Measurements from ENCODE around the gene OR10A6.

The OR10A6 gene

DNA sequence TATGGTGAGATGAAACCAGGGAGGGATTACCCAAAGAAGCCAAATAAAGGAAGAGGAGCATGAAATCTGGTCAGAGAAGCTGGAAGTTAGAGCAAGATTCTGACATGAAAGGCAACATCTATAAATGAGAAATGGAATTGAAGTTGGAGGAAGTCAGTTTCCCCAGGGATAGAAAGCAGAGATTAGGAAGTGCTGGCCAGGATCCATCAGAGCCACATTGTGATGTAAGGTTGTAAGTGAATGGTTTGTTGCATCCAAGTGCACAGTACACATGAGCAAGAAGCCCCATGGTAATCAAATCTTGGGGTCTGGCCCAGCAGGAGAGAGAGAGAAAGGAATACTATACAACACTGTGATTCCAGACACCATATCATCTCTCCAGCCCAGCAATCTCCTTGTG, 40.8 kb upstream of the OR10A6 start:
- Histone ChIP-seq H2BK15ac (ENCODE audit: low read depth, poor library complexity, severe bottlenecking) (no peak overlapping the region), H2BK120ac (ENCODE audit: low read depth, low read length) (no peak overlapping the region), H4K8ac (ENCODE audit: low read length) (no peak overlapping the region), H3K36me3 (ENCODE audit: control insufficient read depth in 1 of 2, insufficient read depth in 2 of 2, low read depth in 1 of 2, low read length in 2 of 2) (no peaks in the 10 kb centered on the region), H4K91ac (ENCODE audit: low read length) (no peak overlapping the region), H2BK12ac (ENCODE audit: low read length in 2 of 2) (no peak overlapping the region), H3K23ac (ENCODE audit: low read length in 2 of 2) (no peak overlapping the region), H3K27ac (ENCODE audit: low read length, poor library complexity, severe bottlenecking) (no peak overlapping the region), H2AK5ac (ENCODE audit: low read length, severe bottlenecking) (no peak overlapping the region), H2AFZ (ENCODE audit: low read depth, low read length) (no peak overlapping the region), H3K27me3 (ENCODE audit: control insufficient read depth in 1 of 2, insufficient read depth in 1 of 2, low read length in 2 of 2) (no peaks in the 10 kb centered on the region), H3K9me3 (ENCODE audit: control insufficient read depth, low read length) (no peaks in the 10 kb centered on the region), H3K4me1 (ENCODE audit: control insufficient read depth, insufficient read depth, low read depth, low read length) (peaks cover 2% of the 10 kb centered on the region), H3K9ac (ENCODE audit: low read length) (no peak overlapping the region), H3K14ac (ENCODE audit: low read length in 2 of 2) (no peak overlapping the region), H3K4ac (ENCODE audit: low read depth in 1 of 2, low read length in 2 of 2) (no peak overlapping the region), H2BK5ac (ENCODE audit: low read depth, low read length, poor library complexity, severe bottlenecking) (no peak overlapping the region), H3K79me1 (replicated peaks; ENCODE audit: low read length, poor library complexity, severe bottlenecking) (no peaks in the 10 kb centered on the region), H3K4me3 (ENCODE audit: insufficient read depth in 1 of 2, low read depth in 1 of 2, low read length in 2 of 2) (no peak overlapping the region), H3K18ac (ENCODE audit: low read depth in 1 of 2, low read length in 2 of 2) (no peak overlapping the region), H3K4me2 (ENCODE audit: low read length, poor library complexity, severe bottlenecking) (no peak overlapping the region)
- DNase-seq, result no peak

- no peak overlapping the region for H3K9ac ChIP-seq (ENCODE audit: low read length)
- no peak overlapping the region for H2AFZ ChIP-seq (ENCODE audit: low read depth, low read length)
- H3K79me1 ChIP-seq (replicated peaks; ENCODE audit: low read length, poor library complexity, severe bottlenecking), result no peaks in the 10 kb centered on the region
- peaks cover 3% of the 10 kb centered on the region for H3K4me1 ChIP-seq (ENCODE audit: control insufficient read depth, insufficient read depth, low read depth, low read length)
- no peak for DNase-seq
- H3K36me3 ChIP-seq (ENCODE audit: control insufficient read depth in 1 of 2, insufficient read depth in 2 of 2, low read depth in 1 of 2, low read length in 2 of 2), result no peaks in the 10 kb centered on the region
- H3K9me3 ChIP-seq (ENCODE audit: control insufficient read depth, low read length), result no peaks in the 10 kb centered on the region
- H3K14ac ChIP-seq (ENCODE audit: low read length in 2 of 2), result no peak overlapping the region
- H2AK5ac ChIP-seq (ENCODE audit: low read length, severe bottlenecking), result no peak overlapping the region
- no peak overlapping the region for H4K8ac ChIP-seq (ENCODE audit: low read length)
- no peak overlapping the region for H2BK5ac ChIP-seq (ENCODE audit: low read depth, low read length, poor library complexity, severe bottlenecking)
- H2BK12ac ChIP-seq (ENCODE audit: low read length in 2 of 2), result no peak overlapping the region
- no peak overlapping the region for H3K23ac ChIP-seq (ENCODE audit: low read length in 2 of 2)
- H3K4me3 ChIP-seq (ENCODE audit: insufficient read depth in 1 of 2, low read depth in 1 of 2, low read length in 2 of 2), result no peak overlapping the region
- H3K27me3 ChIP-seq (ENCODE audit: control insufficient read depth in 1 of 2, insufficient read depth in 1 of 2, low read length in 2 of 2), result no peaks in the 10 kb centered on the region
- H4K91ac ChIP-seq (ENCODE audit: low read length), result no peak overlapping the region
- 20% methylated on average over 2 of the region's 3 CpGs for WGBS
- no peak overlapping the region for H2BK15ac ChIP-seq (ENCODE audit: low read depth, poor library complexity, severe bottlenecking)
- no peak overlapping the region for H3K27ac ChIP-seq (ENCODE audit: low read length, poor library complexity, severe bottlenecking)
- H3K4ac ChIP-seq (ENCODE audit: low read depth in 1 of 2, low read length in 2 of 2), result no peak overlapping the region
- H2BK120ac ChIP-seq (ENCODE audit: low read depth, low read length), result no peak overlapping the region
- H3K18ac ChIP-seq (ENCODE audit: low read depth in 1 of 2, low read length in 2 of 2), result no peak overlapping the region
- H3K4me2 ChIP-seq (ENCODE audit: low read length, poor library complexity, severe bottlenecking), result no peak overlapping the region
Observed at GRCh38 chr11:7969756-7970646, 38.9 kb upstream of the OR10A6 start.

- WGBS, result 76% methylated on average over 2 of the region's 2 CpGs
- no peak overlapping the region for H4K91ac ChIP-seq (ENCODE audit: low read length)
- no peak overlapping the region for H3K23ac ChIP-seq (ENCODE audit: low read length in 2 of 2)
- H2BK5ac ChIP-seq (ENCODE audit: low read depth, low read length, poor library complexity, severe bottlenecking), result no peak overlapping the region
- H3K9me3 ChIP-seq (ENCODE audit: control insufficient read depth, low read length), result no peaks in the 10 kb centered on the region
- no peak overlapping the region for H3K4me3 ChIP-seq (ENCODE audit: insufficient read depth in 1 of 2, low read depth in 1 of 2, low read length in 2 of 2)
- H3K9ac ChIP-seq (ENCODE audit: low read length), result no peak overlapping the region
- H3K27ac ChIP-seq (ENCODE audit: low read length, poor library complexity, severe bottlenecking), result no peak overlapping the region
- no peak overlapping the region for H2BK120ac ChIP-seq (ENCODE audit: low read depth, low read length)
- H3K4me1 ChIP-seq (ENCODE audit: control insufficient read depth, insufficient read depth, low read depth, low read length), result peaks cover 3% of the 10 kb centered on the region
- no peak overlapping the region for H2BK15ac ChIP-seq (ENCODE audit: low read depth, poor library complexity, severe bottlenecking)
- H2AK5ac ChIP-seq (ENCODE audit: low read length, severe bottlenecking), result no peak overlapping the region
- no peaks in the 10 kb centered on the region for H3K27me3 ChIP-seq (ENCODE audit: control insufficient read depth in 1 of 2, insufficient read depth in 1 of 2, low read length in 2 of 2)
- DNase-seq, result no peak
- no peak overlapping the region for H3K18ac ChIP-seq (ENCODE audit: low read depth in 1 of 2, low read length in 2 of 2)
- H2AFZ ChIP-seq (ENCODE audit: low read depth, low read length), result no peak overlapping the region
- no peaks in the 10 kb centered on the region for H3K36me3 ChIP-seq (ENCODE audit: control insufficient read depth in 1 of 2, insufficient read depth in 2 of 2, low read depth in 1 of 2, low read length in 2 of 2)
- H2BK12ac ChIP-seq (ENCODE audit: low read length in 2 of 2), result no peak overlapping the region
- no peak overlapping the region for H4K8ac ChIP-seq (ENCODE audit: low read length)
- H3K4ac ChIP-seq (ENCODE audit: low read depth in 1 of 2, low read length in 2 of 2), result no peak overlapping the region
- H3K14ac ChIP-seq (ENCODE audit: low read length in 2 of 2), result no peak overlapping the region
- H3K79me1 ChIP-seq (replicated peaks; ENCODE audit: low read length, poor library complexity, severe bottlenecking), result no peaks in the 10 kb centered on the region
- no peak overlapping the region for H3K4me2 ChIP-seq (ENCODE audit: low read length, poor library complexity, severe bottlenecking)
Observed at GRCh38 chr11:7968686-7969085, 37.6 kb upstream of the OR10A6 start.

GRCh38 chr11:7967826-7968225, 36.8 kb upstream of the OR10A6 start:
- Histone ChIP-seq H3K18ac (ENCODE audit: low read depth in 1 of 2, low read length in 2 of 2) (no peak overlapping the region), H3K4ac (ENCODE audit: low read depth in 1 of 2, low read length in 2 of 2) (no peak overlapping the region), H3K14ac (ENCODE audit: low read length in 2 of 2) (no peak overlapping the region), H2AFZ (ENCODE audit: low read depth, low read length) (no peak overlapping the region), H3K79me1 (replicated peaks; ENCODE audit: low read length, poor library complexity, severe bottlenecking) (no peaks in the 10 kb centered on the region), H2AK5ac (ENCODE audit: low read length, severe bottlenecking) (no peak overlapping the region), H3K4me2 (ENCODE audit: low read length, poor library complexity, severe bottlenecking) (no peak overlapping the region), H4K91ac (ENCODE audit: low read length) (no peak overlapping the region), H4K8ac (ENCODE audit: low read length) (no peak overlapping the region), H3K36me3 (ENCODE audit: control insufficient read depth in 1 of 2, insufficient read depth in 2 of 2, low read depth in 1 of 2, low read length in 2 of 2) (no peaks in the 10 kb centered on the region), H3K9me3 (ENCODE audit: control insufficient read depth, low read length) (no peaks in the 10 kb centered on the region), H3K4me1 (ENCODE audit: control insufficient read depth, insufficient read depth, low read depth, low read length) (peaks cover 3% of the 10 kb centered on the region), H2BK15ac (ENCODE audit: low read depth, poor library complexity, severe bottlenecking) (no peak overlapping the region), H3K27ac (ENCODE audit: low read length, poor library complexity, severe bottlenecking) (no peak overlapping the region), H3K4me3 (ENCODE audit: insufficient read depth in 1 of 2, low read depth in 1 of 2, low read length in 2 of 2) (no peak overlapping the region), H2BK12ac (ENCODE audit: low read length in 2 of 2) (no peak overlapping the region), H3K9ac (ENCODE audit: low read length) (no peak overlapping the region), H3K23ac (ENCODE audit: low read length in 2 of 2) (no peak overlapping the region), H2BK120ac (ENCODE audit: low read depth, low read length) (no peak overlapping the region), H2BK5ac (ENCODE audit: low read depth, low read length, poor library complexity, severe bottlenecking) (no peak overlapping the region), H3K27me3 (ENCODE audit: control insufficient read depth in 1 of 2, insufficient read depth in 1 of 2, low read length in 2 of 2) (no peaks in the 10 kb centered on the region)
- no peak for DNase-seq

All from mesenchymal stem cell (in vitro differentiated cells and primary cell).